GM23338 (cell line): ENCODE measurements around the gene KDR. TPM values are rescaled to one million over a fixed set of nuclear protein-coding genes. Genes with fewer than 3 reads are reported as not detected.

ENCODE experiments used
- ATAC-seq: fragments of 200-7000 bp; cut with Tn5 transposase; 3 replicates; pipeline ENCODE4 v1.9.1; 2020
- DNase-seq: peaks from one replicate; pipeline ENCODE4 v3.0.0-alpha.2; 2015; ENCODE audit warnings: low spot score
- H2AFZ ChIP-seq: fragments of 200-600 bp; sonication (generic); 2 replicates; pipeline ENCODE4 v1.8.0; 2016; ENCODE audit warnings: antibody characterized with exemption, mild to moderate bottlenecking, moderate library complexity
- H3F3A ChIP-seq: fragments of 200-600 bp; sonication (generic); replicated peaks from 2 replicates; pipeline ENCODE4 v1.8.0; 2017; ENCODE audit warnings: antibody characterized with exemption, mixed run types, low read depth
- H3K27ac ChIP-seq: fragments of 200-600 bp; sonication (generic); 2 replicates; pipeline ENCODE4 v1.6.1; 2016; ENCODE audit warnings: low read depth
- H3K27me3 ChIP-seq: fragments of 200-600 bp; sonication (generic); 2 replicates; pipeline ENCODE4 v1.8.0; 2016; ENCODE audit warnings: mild to moderate bottlenecking, mixed run types, moderate library complexity; ENCODE audit not compliant: insufficient read depth
- H3K36me3 ChIP-seq: fragments of 200-600 bp; sonication (generic); 2 replicates; pipeline ENCODE4 v1.8.0; 2016; ENCODE audit warnings: mild to moderate bottlenecking; ENCODE audit not compliant: insufficient read depth
- H3K4me1 ChIP-seq: fragments of 200-600 bp; sonication (generic); 2 replicates; pipeline ENCODE4 v1.8.0; 2016; ENCODE audit warnings: mild to moderate bottlenecking, moderate library complexity; ENCODE audit not compliant: insufficient read depth
- H3K4me2 ChIP-seq: fragments of 200-600 bp; sonication (generic); 2 replicates; pipeline ENCODE4 v1.7.1; 2017; ENCODE audit warnings: mixed run types
- H3K4me3 ChIP-seq: fragments of 200-600 bp; sonication (generic); 2 replicates; pipeline ENCODE4 v1.6.1; 2016; ENCODE audit warnings: mixed run types
- H3K79me2 ChIP-seq: fragments of 200-600 bp; sonication (generic); replicated peaks from 2 replicates; pipeline ENCODE4 v1.8.0; 2017; ENCODE audit warnings: mild to moderate bottlenecking; ENCODE audit not compliant: insufficient read depth
- H3K9me2 ChIP-seq: fragments of 200-600 bp; sonication (generic); 2 replicates; pipeline ENCODE4 v1.8.0; 2017; ENCODE audit not compliant: insufficient read depth
- H4K20me1 ChIP-seq: fragments of 200-600 bp; sonication (generic); replicated peaks from 2 replicates; pipeline ENCODE4 v1.8.0; 2017; ENCODE audit warnings: mild to moderate bottlenecking; ENCODE audit not compliant: insufficient read depth
- H3K27ac Mint-ChIP-seq: 2 replicates; pipeline ENCODE4 v1.8.0; 2020; ENCODE audit warnings: inconsistent platforms, mild to moderate bottlenecking, moderate library complexity, mixed read lengths
- H3K27me3 Mint-ChIP-seq: 3 replicates; pipeline ENCODE4 v1.8.0; 2022; ENCODE audit warnings: low read depth, mild to moderate bottlenecking, moderate library complexity, mixed read lengths, inconsistent platforms; ENCODE audit not compliant: insufficient read depth, poor library complexity
- H3K36me3 Mint-ChIP-seq: 3 replicates; pipeline ENCODE4 v1.8.0; 2021; ENCODE audit warnings: low read depth, mild to moderate bottlenecking, inconsistent platforms, moderate library complexity, mixed read lengths
- H3K4me1 Mint-ChIP-seq: 3 replicates; pipeline ENCODE4 v1.8.0; 2020; ENCODE audit warnings: mild to moderate bottlenecking, inconsistent platforms, mixed read lengths
- H3K4me3 Mint-ChIP-seq: 3 replicates; pipeline ENCODE4 v1.8.0; 2021; ENCODE audit warnings: moderate library complexity, mild to moderate bottlenecking, inconsistent platforms, mixed read lengths
- H3K9me3 Mint-ChIP-seq: 3 replicates; pipeline ENCODE4 v1.8.0; 2020; ENCODE audit warnings: moderate library complexity, mild to moderate bottlenecking, inconsistent platforms, mixed read lengths
- CTCF ChIP-seq, 2 experiments: fragments of 200-600 bp in 1 of 2; sonication (generic) in 1 of 2; conservative IDR thresholded peaks; 2 replicates each; pipeline versions ENCODE4 v1.5.1 to v1.6.1; 2016 to 2017; ENCODE audit warnings: antibody characterized with exemption in 2 of 2, low read depth in 2 of 2, mild to moderate bottlenecking in 2 of 2, moderate library complexity in 1 of 2
- NANOG ChIP-seq: IDR thresholded peaks from 2 replicates; pipeline ENCODE4 v1.6.1; 2016; ENCODE audit warnings: antibody characterized with exemption, borderline replicate concordance
- POLR2AphosphoS5 ChIP-seq: IDR thresholded peaks from 2 replicates; pipeline ENCODE4 v1.6.1; 2016; ENCODE audit warnings: antibody characterized with exemption, low read depth
- REST ChIP-seq: IDR thresholded peaks from one replicate; pipeline ENCODE4 v1.6.1; 2018; ENCODE audit warnings: antibody characterized with exemption; ENCODE audit not compliant: unreplicated experiment
- STAT1 ChIP-seq: IDR thresholded peaks from one replicate; pipeline ENCODE4 v1.6.1; 2016; ENCODE audit warnings: antibody characterized with exemption; ENCODE audit not compliant: unreplicated experiment
- ZNF114 ChIP-seq: fragments of 250-450 bp; sonication (Bioruptor Pico); IDR thresholded peaks from 2 replicates; pipeline ENCODE4 v1.5.0; 2020; ENCODE audit warnings: mild to moderate bottlenecking, moderate library complexity
- ZNF331 ChIP-seq: fragments of 250-450 bp; sonication (Bioruptor Pico); IDR thresholded peaks from 2 replicates; pipeline ENCODE4 v1.5.0; 2020; ENCODE audit warnings: low read depth, mild to moderate bottlenecking, moderate library complexity
- ZNF462 ChIP-seq: fragments of 250-450 bp; sonication (Bioruptor Pico); IDR thresholded peaks from 2 replicates; pipeline ENCODE4 v1.5.0; 2020; ENCODE audit warnings: mild to moderate bottlenecking, moderate library complexity
- polyA plus RNA-seq: library from polyadenylated mRNA; unstranded; fragments of >200 nt; fragmentation: Nextera tagmentation; extraction: Ambion mirVana; gene quantifications from 2 replicates; pipeline ENCODE4 v1.2.1, GENCODE V29; 2016
- total RNA-seq: library from RNA; depleted of rRNA; stranded (reverse); fragments of >200 nt; shearing (Covaris generic); gene quantifications from 2 replicates; pipeline ENCODE4 v1.2.3, GENCODE V29; 2014

The KDR gene
- total and polyA plus RNA-seq, 2 experiments from 2014 or later: 27.9 to 109 TPM

GRCh38 chr4:55071951-55072350 is 53.4 kb downstream of the KDR start (continued):
- TF ChIP-seq REST: no peak
- TF ChIP-seq NANOG: no peak
- no peak for TF ChIP-seq ZNF462 (CRISPR knock-in tag)
- no peak for TF ChIP-seq ZNF114 (CRISPR knock-in tag)

GRCh38 chr4:55069248-55069647 is 56.1 kb downstream of the KDR start:
- Histone ChIP-seq H3K36me3 (no peaks in the 10 kb centered on the region), H3K4me1 (no peaks in the 10 kb centered on the region), H3K9me2 (no peaks in the 10 kb centered on the region), H3K79me2 (no peaks in the 10 kb centered on the region), H3K27ac (no peak overlapping the region), H3K27me3 (no peaks in the 10 kb centered on the region), H3F3A (no peaks in the 10 kb centered on the region), H3K4me2 (no peak overlapping the region), H3K4me3 (no peak overlapping the region), H4K20me1 (no peaks in the 10 kb centered on the region), H2AFZ (peak overlapping the region; percentile 77; the same call in 1 of the 2 replicates)
- H3K9me3 Mint-ChIP-seq: no peaks in the 10 kb centered on the region
- ATAC-seq: no peak
- no peak for DNase-seq
- no peaks in the 10 kb centered on the region for H3K27me3 Mint-ChIP-seq
- peaks cover under 1% of the 10 kb centered on the region; the same call in 1 of the 3 replicates for H3K4me1 Mint-ChIP-seq
- H3K36me3 Mint-ChIP-seq: no peaks in the 10 kb centered on the region
- no peak overlapping the region for H3K27ac Mint-ChIP-seq
- H3K4me3 Mint-ChIP-seq: no peak overlapping the region
- no peak for TF ChIP-seq REST
- TF ChIP-seq ZNF331 (CRISPR knock-in tag): no peak
- TF ChIP-seq POLR2AphosphoS5: no peak
- no peak for TF ChIP-seq STAT1
- TF ChIP-seq CTCF (conservative IDR thresholded peaks at IDR 0.05; ENCODE audit: low read depth in 2 of 2): no peak
